HEK293 (cell line): Measurements from ENCODE around the gene HUS1B.

Experiments used
- CTCF ChIA-PET: fragments of 350-600 bp; formaldehyde crosslinking; extraction: SDS; loops from one replicate; lab custom pipeline; 2021; ENCODE audit warnings: antibody characterized with exemption; lab: Yijun Ruan, JAX
- POLR2A ChIA-PET: fragments of 300-600 bp; formaldehyde crosslinking; extraction: SDS; loops from one replicate; lab custom pipeline; 2020; ENCODE audit warnings: antibody characterized with exemption, inconsistent platforms; lab: Yijun Ruan, JAX
- H3K27ac ChIP-seq: fragments of 200-500 bp; sonication (Bioruptor generic); 2 replicates; pipeline ENCODE4 v1.5.1; 2014; ENCODE audit warnings: low read depth, low read length, control low read depth, inconsistent platforms; ENCODE audit errors: extremely low read depth
- H3K36me3 ChIP-seq, 2 experiments: fragments of 200-500 bp in 1 of 2; sonication (Bioruptor generic) in 1 of 2; 1 replicate in 1 of 2; 2 replicates in 1 of 2; pipeline ENCODE4 v1.5.1; 2014 to 2017; ENCODE audit warnings: inconsistent platforms in 2 of 2, low read length in 2 of 2; ENCODE audit not compliant: control insufficient read depth in 2 of 2, insufficient read depth in 1 of 2
- H3K4me1 ChIP-seq: fragments of 200-500 bp; sonication (Bioruptor generic); 2 replicates; pipeline ENCODE4 v1.5.1; 2014; ENCODE audit warnings: mild to moderate bottlenecking, low read length, inconsistent platforms; ENCODE audit not compliant: control insufficient read depth, insufficient read depth
- H3K4me3 ChIP-seq: 2 replicates; pipeline ENCODE4 v1.5.1; 2011; ENCODE audit warnings: low read depth, mild to moderate bottlenecking, control low read depth, low read length, moderate library complexity
- H3K9me3 ChIP-seq: fragments of 200-500 bp; sonication (Bioruptor generic); 2 replicates; pipeline ENCODE4 v1.5.1; 2014; ENCODE audit warnings: low read depth, low read length, inconsistent platforms; ENCODE audit not compliant: control insufficient read depth, insufficient read depth
- FEZF1 ChIP-seq: fragments of 450-650 bp; formaldehyde crosslinking; IDR thresholded peaks from 2 replicates; pipeline ENCODE4 v1.5.1; 2016; ENCODE audit warnings: missing biosample characterization, missing genetic modification characterization
- GLIS2 ChIP-seq: fragments of 450-650 bp; formaldehyde crosslinking; IDR thresholded peaks from 2 replicates; pipeline ENCODE4 v1.5.1; 2016; ENCODE audit warnings: missing biosample characterization, missing genetic modification characterization
- KLF8 ChIP-seq: fragments of 450-650 bp; formaldehyde crosslinking; IDR thresholded peaks from 2 replicates; pipeline ENCODE4 v1.5.1; 2016; ENCODE audit warnings: missing biosample characterization, missing genetic modification characterization
- OSR2 ChIP-seq: fragments of 450-650 bp; formaldehyde crosslinking; IDR thresholded peaks from 2 replicates; pipeline ENCODE4 v1.5.1; 2016; ENCODE audit warnings: missing biosample characterization, missing genetic modification characterization
- OVOL3 ChIP-seq: fragments of 450-650 bp; formaldehyde crosslinking; IDR thresholded peaks from 2 replicates; pipeline ENCODE4 v1.5.1; 2016; ENCODE audit warnings: missing biosample characterization, missing genetic modification characterization
- PRDM4 ChIP-seq: fragments of 450-650 bp; formaldehyde crosslinking; IDR thresholded peaks from 2 replicates; pipeline ENCODE4 v1.5.1; 2017; ENCODE audit warnings: missing biosample characterization, missing genetic modification characterization
- WT1 ChIP-seq: fragments of 450-650 bp; formaldehyde crosslinking; IDR thresholded peaks from 2 replicates; pipeline ENCODE4 v1.5.1; 2016; ENCODE audit warnings: missing biosample characterization, missing genetic modification characterization
- ZBTB11 ChIP-seq: fragments of 450-650 bp; formaldehyde crosslinking; conservative IDR thresholded peaks from 2 replicates; pipeline ENCODE4 v1.5.1; 2016; ENCODE audit warnings: low read depth, missing biosample characterization, missing genetic modification characterization
- ZFP37 ChIP-seq: fragments of 450-650 bp; formaldehyde crosslinking; IDR thresholded peaks from 2 replicates; pipeline ENCODE4 v1.5.1; 2016; ENCODE audit warnings: missing biosample characterization, missing genetic modification characterization
- ZFP41 ChIP-seq: fragments of 450-650 bp; formaldehyde crosslinking; IDR thresholded peaks from 2 replicates; pipeline ENCODE4 v1.5.1; 2016; ENCODE audit warnings: missing biosample characterization, missing genetic modification characterization, borderline replicate concordance
- ZNF16 ChIP-seq: fragments of 450-650 bp; formaldehyde crosslinking; IDR thresholded peaks from 2 replicates; pipeline ENCODE4 v1.5.1; 2016; ENCODE audit warnings: low read depth, missing biosample characterization, missing genetic modification characterization
- ZNF26 ChIP-seq: fragments of 450-650 bp; formaldehyde crosslinking; IDR thresholded peaks from 2 replicates; pipeline ENCODE4 v1.5.1; 2016; ENCODE audit warnings: missing biosample characterization, missing genetic modification characterization
- ZNF302 ChIP-seq: fragments of 450-650 bp; formaldehyde crosslinking; IDR thresholded peaks from 2 replicates; pipeline ENCODE4 v1.5.1; 2016; ENCODE audit warnings: missing biosample characterization, missing genetic modification characterization, low read depth
- ZNF354C ChIP-seq: fragments of 450-650 bp; formaldehyde crosslinking; IDR thresholded peaks from 2 replicates; pipeline ENCODE4 v1.5.1; 2016; ENCODE audit warnings: missing biosample characterization, missing genetic modification characterization, low read depth, borderline replicate concordance
- ZNF362 ChIP-seq: fragments of 450-650 bp; formaldehyde crosslinking; IDR thresholded peaks from 2 replicates; pipeline ENCODE4 v1.5.1; 2016; ENCODE audit warnings: missing biosample characterization, missing genetic modification characterization
- ZNF416 ChIP-seq: fragments of 450-650 bp; formaldehyde crosslinking; IDR thresholded peaks from 2 replicates; pipeline ENCODE4 v1.5.1; 2016; ENCODE audit warnings: missing biosample characterization, missing genetic modification characterization
- ZNF510 ChIP-seq: fragments of 450-650 bp; formaldehyde crosslinking; IDR thresholded peaks from 2 replicates; pipeline ENCODE4 v1.5.1; 2018; ENCODE audit warnings: mild to moderate bottlenecking, missing genetic modification characterization, missing biosample characterization; ENCODE audit not compliant: insufficient replicate concordance
- ZNF514 ChIP-seq: fragments of 450-650 bp; formaldehyde crosslinking; IDR thresholded peaks from 2 replicates; pipeline ENCODE4 v1.5.1; 2016; ENCODE audit warnings: missing biosample characterization, missing genetic modification characterization
- ZNF530 ChIP-seq: fragments of 450-650 bp; formaldehyde crosslinking; IDR thresholded peaks from 2 replicates; pipeline ENCODE4 v1.5.1; 2016; ENCODE audit warnings: low read depth, missing biosample characterization, missing genetic modification characterization
- ZNF549 ChIP-seq: fragments of 450-650 bp; IDR thresholded peaks from 2 replicates; pipeline ENCODE4 v1.5.1; 2018; ENCODE audit warnings: missing biosample characterization, missing genetic modification characterization, mild to moderate bottlenecking, inconsistent platforms, moderate library complexity
- ZNF580 ChIP-seq: fragments of 450-650 bp; formaldehyde crosslinking; IDR thresholded peaks from 2 replicates; pipeline ENCODE4 v1.5.1; 2016; ENCODE audit warnings: missing biosample characterization, missing genetic modification characterization
- ZNF626 ChIP-seq: fragments of 450-650 bp; sonication (Bioruptor Pico); formaldehyde crosslinking; IDR thresholded peaks from 2 replicates; pipeline ENCODE4 v1.5.1; 2018; ENCODE audit warnings: missing biosample characterization, missing genetic modification characterization, inconsistent platforms
- ZSCAN5A ChIP-seq: fragments of 450-650 bp; formaldehyde crosslinking; IDR thresholded peaks from 2 replicates; pipeline ENCODE4 v1.5.1; 2016; ENCODE audit warnings: missing biosample characterization, missing genetic modification characterization

The HUS1B gene

GRCh38 chr6:683742-684440, 27.0 kb upstream of the HUS1B start (continued):
- TF ChIP-seq ZNF514 (tag by site-specific recombination) (no peak), ZNF580 (tag by site-specific recombination) (peak; percentile 86), ZNF362 (tag by site-specific recombination) (no peak), GLIS2 (tag by site-specific recombination) (no peak), ZNF16 (tag by site-specific recombination) (no peak), WT1 (tag by site-specific recombination) (peak; percentile 100), ZNF354C (no peak), OVOL3 (tag by site-specific recombination) (no peak; the same call in 1 of the 2 replicates), ZNF510 (no peak), ZNF530 (tag by site-specific recombination) (no peak), ZSCAN5A (tag by site-specific recombination) (0 out of 2 replicates have a peak, but pooled peaks have one; percentile 57), ZFP41 (tag by site-specific recombination) (no peak), ZNF626 (tag by site-specific recombination) (no peak)

- H3K27ac ChIP-seq: no peak overlapping the region; the same call in 1 of the 2 replicates
- TF ChIP-seq ZFP37 (tag by site-specific recombination) (no peak), ZNF302 (tag by site-specific recombination) (no peak), OSR2 (peak; percentile 52; the same call in 1 of the 2 replicates), ZNF416 (no peak), GLIS2 (tag by site-specific recombination) (no peak), ZNF26 (no peak), PRDM4 (no peak), KLF8 (tag by site-specific recombination) (no peak), ZBTB11 (tag by site-specific recombination) (no peak), FEZF1 (tag by site-specific recombination) (peak; percentile 55; the same call in 1 of the 2 replicates), WT1 (tag by site-specific recombination) (peak; percentile 64; the same call in 1 of the 2 replicates), ZNF549 (tag by site-specific recombination) (no peak)
Measured at GRCh38 chr6:680666-681340, 23.9 kb upstream of the HUS1B start.

More at GRCh38 chr6:680666-681340, 23.9 kb upstream of the HUS1B start:
- Histone ChIP-seq H3K9me3 (no peaks in the 10 kb centered on the region), H3K4me1 (peaks cover 45% of the 10 kb centered on the region), H3K4me3 (no peak overlapping the region), H3K36me3 (no peaks in the 10 kb centered on the region; a peak in 1 of 3 replicates)
- ChIA-PET POLR2A (interaction anchor here (1.1 to 1.6 kb wide), 2 partner anchors 9 kb away, joined by 3 to 4 read pairs; no protein-coding TSS in a partner anchor), CTCF (interaction anchor here (1.0 to 5.2 kb wide), 5 partner anchors 9 to 464 kb away, joined by 3 to 27 read pairs (median 5); no protein-coding TSS in a partner anchor)
